HL-60 (cell line): ENCODE data around the gene ABCA10.

ENCODE experiments used
- DNase-seq, 2 experiments: peaks; one replicate each; pipeline ENCODE4 v3.0.0-alpha.2; 2010 to 2020; ENCODE audit warnings: low read depth in 1 of 2, low spot score in 1 of 2
- H3K27ac ChIP-seq: fragments of 250-450 bp; sonication (Bioruptor Pico); replicated peaks from 2 replicates; pipeline ENCODE4 v1.5.1; 2020; ENCODE audit warnings: mild to moderate bottlenecking, moderate library complexity
- H3K27me3 ChIP-seq: fragments of 250-450 bp; sonication (Bioruptor Pico); 2 replicates; pipeline ENCODE4 v1.5.1; 2021; ENCODE audit warnings: mild to moderate bottlenecking, moderate library complexity; ENCODE audit not compliant: insufficient read depth, poor library complexity, severe bottlenecking
- H3K4me3 ChIP-seq: replicated peaks from 2 replicates; pipeline ENCODE4 v1.5.1; 2011; ENCODE audit warnings: mild to moderate bottlenecking, control low read depth, low read length; ENCODE audit not compliant: insufficient read depth
- GABPA ChIP-seq: IDR thresholded peaks from 2 replicates; pipeline ENCODE4 v1.6.1; 2012; ENCODE audit warnings: low read depth
- POLR2AphosphoS5 ChIP-seq: IDR thresholded peaks from 2 replicates; pipeline ENCODE4 v1.6.1; 2012; ENCODE audit warnings: low read depth
- SPI1 ChIP-seq: IDR thresholded peaks from 2 replicates; pipeline ENCODE4 v1.6.1; 2012; ENCODE audit warnings: low read depth, mild to moderate bottlenecking, borderline replicate concordance
- TF ChIP-seq, protein P1 (sequence below): IDR thresholded peaks from one replicate; pipeline ENCODE4 v1.5.1; 2011; ENCODE audit warnings: low read length, control low read depth, inconsistent platforms; ENCODE audit not compliant: insufficient read depth
- TF ChIP-seq, protein P2 (sequence below): IDR thresholded peaks from 2 replicates; pipeline ENCODE4 v1.6.1; 2012; ENCODE audit warnings: low read depth; ENCODE audit not compliant: insufficient replicate concordance

Gene ABCA10

GRCh38 chr17:69144331-69145255, 84.0 kb downstream of the ABCA10 start:
- H3K27ac ChIP-seq, result no peak overlapping the region
- TF ChIP-seq GABPA, result no peak
- TF ChIP-seq POLR2AphosphoS5, result no peak
- TF ChIP-seq, protein P1, sequence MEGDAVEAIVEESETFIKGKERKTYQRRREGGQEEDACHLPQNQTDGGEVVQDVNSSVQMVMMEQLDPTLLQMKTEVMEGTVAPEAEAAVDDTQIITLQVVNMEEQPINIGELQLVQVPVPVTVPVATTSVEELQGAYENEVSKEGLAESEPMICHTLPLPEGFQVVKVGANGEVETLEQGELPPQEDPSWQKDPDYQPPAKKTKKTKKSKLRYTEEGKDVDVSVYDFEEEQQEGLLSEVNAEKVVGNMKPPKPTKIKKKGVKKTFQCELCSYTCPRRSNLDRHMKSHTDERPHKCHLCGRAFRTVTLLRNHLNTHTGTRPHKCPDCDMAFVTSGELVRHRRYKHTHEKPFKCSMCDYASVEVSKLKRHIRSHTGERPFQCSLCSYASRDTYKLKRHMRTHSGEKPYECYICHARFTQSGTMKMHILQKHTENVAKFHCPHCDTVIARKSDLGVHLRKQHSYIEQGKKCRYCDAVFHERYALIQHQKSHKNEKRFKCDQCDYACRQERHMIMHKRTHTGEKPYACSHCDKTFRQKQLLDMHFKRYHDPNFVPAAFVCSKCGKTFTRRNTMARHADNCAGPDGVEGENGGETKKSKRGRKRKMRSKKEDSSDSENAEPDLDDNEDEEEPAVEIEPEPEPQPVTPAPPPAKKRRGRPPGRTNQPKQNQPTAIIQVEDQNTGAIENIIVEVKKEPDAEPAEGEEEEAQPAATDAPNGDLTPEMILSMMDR, result no peak
- TF ChIP-seq, protein P2, sequence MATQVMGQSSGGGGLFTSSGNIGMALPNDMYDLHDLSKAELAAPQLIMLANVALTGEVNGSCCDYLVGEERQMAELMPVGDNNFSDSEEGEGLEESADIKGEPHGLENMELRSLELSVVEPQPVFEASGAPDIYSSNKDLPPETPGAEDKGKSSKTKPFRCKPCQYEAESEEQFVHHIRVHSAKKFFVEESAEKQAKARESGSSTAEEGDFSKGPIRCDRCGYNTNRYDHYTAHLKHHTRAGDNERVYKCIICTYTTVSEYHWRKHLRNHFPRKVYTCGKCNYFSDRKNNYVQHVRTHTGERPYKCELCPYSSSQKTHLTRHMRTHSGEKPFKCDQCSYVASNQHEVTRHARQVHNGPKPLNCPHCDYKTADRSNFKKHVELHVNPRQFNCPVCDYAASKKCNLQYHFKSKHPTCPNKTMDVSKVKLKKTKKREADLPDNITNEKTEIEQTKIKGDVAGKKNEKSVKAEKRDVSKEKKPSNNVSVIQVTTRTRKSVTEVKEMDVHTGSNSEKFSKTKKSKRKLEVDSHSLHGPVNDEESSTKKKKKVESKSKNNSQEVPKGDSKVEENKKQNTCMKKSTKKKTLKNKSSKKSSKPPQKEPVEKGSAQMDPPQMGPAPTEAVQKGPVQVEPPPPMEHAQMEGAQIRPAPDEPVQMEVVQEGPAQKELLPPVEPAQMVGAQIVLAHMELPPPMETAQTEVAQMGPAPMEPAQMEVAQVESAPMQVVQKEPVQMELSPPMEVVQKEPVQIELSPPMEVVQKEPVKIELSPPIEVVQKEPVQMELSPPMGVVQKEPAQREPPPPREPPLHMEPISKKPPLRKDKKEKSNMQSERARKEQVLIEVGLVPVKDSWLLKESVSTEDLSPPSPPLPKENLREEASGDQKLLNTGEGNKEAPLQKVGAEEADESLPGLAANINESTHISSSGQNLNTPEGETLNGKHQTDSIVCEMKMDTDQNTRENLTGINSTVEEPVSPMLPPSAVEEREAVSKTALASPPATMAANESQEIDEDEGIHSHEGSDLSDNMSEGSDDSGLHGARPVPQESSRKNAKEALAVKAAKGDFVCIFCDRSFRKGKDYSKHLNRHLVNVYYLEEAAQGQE, result no peak
- TF ChIP-seq SPI1, result no peak
- no peaks in the 10 kb centered on the region for H3K27me3 ChIP-seq
- no peak for DNase-seq
- no peak overlapping the region for H3K4me3 ChIP-seq

DNA sequence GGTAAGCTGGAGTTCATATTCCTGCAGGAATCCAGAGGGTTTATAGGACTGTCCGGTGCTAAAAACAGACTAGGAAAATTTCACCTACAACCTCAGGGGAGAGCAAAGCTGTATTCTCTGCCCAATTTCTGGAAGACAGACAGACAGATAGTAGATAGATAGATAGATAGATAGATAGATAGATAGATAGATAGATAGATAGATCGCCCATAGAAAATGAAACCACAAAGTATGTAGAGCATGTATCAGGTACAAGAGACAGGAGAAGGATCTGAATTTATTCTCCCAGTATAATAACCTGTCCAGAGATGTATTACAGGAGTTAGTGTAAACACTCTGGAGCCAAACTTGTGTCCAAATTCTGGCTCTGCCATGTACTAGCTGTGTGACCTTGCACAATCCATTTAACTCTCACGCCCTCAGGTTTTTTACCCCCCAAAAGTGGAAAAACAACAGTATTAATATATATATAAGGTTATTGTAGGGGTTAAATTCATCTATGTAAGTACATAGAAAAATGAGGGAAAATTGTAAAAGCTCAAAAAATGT, 84.9 kb downstream of the ABCA10 start:
- DNase-seq, result no peak
- no peaks in the 10 kb centered on the region for H3K27me3 ChIP-seq
- TF ChIP-seq GABPA (no peak), SPI1 (no peak), POLR2AphosphoS5 (no peak)
- TF ChIP-seq, protein P2, result no peak
- TF ChIP-seq, protein P1, result no peak
- no peak overlapping the region for H3K27ac ChIP-seq
- no peak overlapping the region for H3K4me3 ChIP-seq

DNA sequence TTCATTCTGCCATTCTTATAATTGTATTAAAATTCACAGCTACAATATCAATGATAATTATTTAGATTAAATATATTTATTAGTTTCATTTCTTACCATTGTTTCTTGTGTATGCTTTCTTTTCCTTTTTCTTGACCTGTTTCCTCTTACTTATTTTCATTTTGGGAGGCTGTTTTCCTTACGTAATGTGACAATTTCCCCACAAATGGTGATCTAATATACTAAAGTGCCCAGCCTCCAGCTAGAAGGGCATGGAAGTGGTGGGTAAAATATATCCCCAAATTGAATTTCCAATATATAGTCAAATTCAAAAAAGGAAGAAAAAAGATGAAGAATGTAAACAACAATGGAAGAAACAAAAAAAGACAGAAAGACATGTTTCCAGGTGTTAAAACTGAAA, 85.5 kb downstream of the ABCA10 start:
- DNase-seq, result no peak
- Histone ChIP-seq H3K4me3 (no peak overlapping the region), H3K27ac (no peak overlapping the region), H3K27me3 (no peaks in the 10 kb centered on the region)
- TF ChIP-seq GABPA, result no peak
- TF ChIP-seq SPI1, result no peak

- no peak overlapping the region for H3K4me3 ChIP-seq
- H3K27ac ChIP-seq, result no peak overlapping the region
- no peak for DNase-seq
- no peak for TF ChIP-seq POLR2AphosphoS5
- H3K27me3 ChIP-seq, result no peaks in the 10 kb centered on the region
Measured at GRCh38 chr17:69142175-69142802, 86.3 kb downstream of the ABCA10 start.
